Activated CD8-positive, alpha-beta memory T cell treated with anti-CD3 and anti-CD28 coated beads, Interleukin-2, amount 50 U/mL, for 24 hours (primary cell): ENCODE data around the gene CACNA2D4.

Experiments
- DNase-seq: peaks from one replicate; pipeline ENCODE4 v3.0.0-alpha.2; 2020; ENCODE audit errors: extremely low read depth

CACNA2D4 gene

DNA sequence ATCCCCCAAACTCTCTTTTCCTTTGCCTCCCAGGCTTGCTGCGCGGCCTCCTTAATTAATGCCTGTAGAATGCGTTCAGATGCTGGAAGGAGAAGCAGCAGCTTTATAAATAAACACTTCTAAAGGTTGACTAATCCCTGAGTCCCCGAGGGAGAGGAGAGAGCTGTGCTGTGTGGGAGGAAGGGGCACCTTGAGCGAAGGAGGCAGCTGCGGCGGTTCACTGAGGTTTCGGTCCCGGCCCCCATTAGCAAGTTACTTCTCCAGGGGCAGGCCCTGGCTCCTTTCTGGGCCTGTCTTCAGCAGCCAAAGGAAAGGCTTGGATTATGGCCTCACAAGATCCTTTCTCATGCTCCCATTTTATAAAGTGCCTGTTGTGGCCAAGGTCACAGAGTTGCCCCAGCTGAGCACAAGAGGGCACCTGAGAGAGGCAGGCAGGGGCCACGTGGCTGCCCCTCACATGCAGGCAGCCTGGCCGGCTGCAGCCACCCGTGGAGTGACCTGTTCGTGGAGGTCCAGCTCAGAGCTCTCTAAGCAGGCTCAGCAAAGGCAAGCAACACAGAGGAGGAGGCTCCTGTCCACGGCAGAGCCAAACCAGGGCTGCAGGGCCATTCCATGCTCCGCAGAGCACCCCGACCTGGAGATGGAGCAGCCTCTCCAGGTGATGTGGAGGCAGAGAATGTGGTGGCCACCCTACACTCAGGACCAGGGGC, 15.0 kb upstream of the CACNA2D4 start:
- no peak for DNase-seq

DNA sequence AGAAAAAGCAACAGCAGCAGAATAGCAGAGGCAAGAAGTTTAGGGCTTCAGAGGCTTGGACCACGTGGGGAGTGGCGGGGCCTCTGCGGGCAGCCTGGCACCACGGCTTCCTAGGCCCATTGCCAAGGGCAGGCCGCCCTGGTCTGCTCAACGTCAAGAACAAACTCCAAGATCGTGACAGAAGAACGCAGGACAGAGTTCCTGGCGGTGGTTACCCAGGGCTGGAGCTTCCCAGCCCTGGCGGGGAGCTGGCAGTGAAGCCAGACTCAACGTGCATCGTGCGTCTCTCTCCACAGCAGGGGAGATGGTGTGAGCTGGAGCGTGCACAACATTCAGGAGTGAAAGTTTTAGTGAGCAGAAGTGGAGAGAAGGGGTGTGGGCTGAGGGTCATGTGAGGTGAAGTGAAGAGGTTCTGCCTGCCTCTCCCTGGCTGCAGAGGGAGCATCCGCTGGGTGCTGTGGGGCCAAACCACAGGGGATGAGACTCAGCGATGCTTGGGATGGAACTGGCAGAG, 13.9 kb upstream of the CACNA2D4 start:
- no peak for DNase-seq

DNA sequence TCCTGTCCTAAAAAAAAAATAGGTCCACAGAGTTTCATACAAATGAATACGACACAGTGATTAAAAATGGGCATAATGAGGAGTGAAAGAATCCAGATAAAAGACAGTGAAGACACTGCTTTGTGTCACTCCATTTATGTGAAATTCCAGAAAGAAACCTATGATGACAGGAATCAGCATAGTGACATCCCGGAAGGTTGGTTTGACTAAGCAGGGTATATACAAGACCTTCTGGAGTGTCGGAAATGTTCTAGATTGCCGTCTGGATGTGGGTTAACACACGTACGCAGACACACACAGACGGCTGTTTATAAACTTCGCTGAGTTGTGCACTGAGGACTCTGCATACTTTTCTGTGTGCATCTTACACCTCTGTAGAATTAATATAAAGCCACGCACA, 13.2 kb upstream of the CACNA2D4 start:
- DNase-seq: no peak

DNA sequence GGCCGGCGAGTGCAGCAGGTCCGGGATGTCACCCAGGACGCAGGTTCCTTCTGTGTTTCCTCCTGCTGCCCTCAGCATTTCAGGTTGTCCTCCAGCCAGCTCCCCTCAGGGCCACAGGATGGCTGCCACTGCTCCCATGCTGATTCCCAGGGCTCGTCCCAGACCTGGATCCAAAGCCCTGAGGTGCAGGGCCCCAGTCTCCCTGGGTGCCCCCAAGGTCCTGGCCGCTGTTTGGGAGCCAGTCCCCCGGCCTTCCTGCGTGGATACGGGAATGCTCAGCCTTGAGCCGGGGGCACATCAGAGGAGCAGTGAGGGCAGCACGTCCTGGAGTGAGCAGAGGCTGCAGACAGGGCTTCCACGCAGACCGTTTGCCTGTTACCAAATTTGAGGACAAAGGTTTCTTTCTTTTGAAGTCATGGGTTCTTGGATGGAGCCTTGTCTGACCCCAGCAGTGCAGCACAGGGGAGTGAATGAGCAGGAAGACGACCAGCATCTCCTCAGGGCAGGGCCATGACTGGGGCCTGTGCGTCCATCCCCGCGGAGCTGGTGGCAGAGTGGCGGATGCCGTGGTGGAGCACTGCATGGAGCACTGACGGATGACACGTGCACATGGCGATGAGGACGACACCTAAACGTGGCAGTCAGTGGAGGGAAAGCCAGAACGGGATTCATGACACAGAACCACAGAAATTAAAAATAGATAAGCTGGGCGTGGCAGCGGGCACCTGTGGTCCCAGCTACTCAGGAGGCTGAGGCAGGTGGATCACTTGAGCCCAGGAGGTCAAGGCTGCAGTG, 12.5 kb upstream of the CACNA2D4 start:
- no peak for DNase-seq

DNA sequence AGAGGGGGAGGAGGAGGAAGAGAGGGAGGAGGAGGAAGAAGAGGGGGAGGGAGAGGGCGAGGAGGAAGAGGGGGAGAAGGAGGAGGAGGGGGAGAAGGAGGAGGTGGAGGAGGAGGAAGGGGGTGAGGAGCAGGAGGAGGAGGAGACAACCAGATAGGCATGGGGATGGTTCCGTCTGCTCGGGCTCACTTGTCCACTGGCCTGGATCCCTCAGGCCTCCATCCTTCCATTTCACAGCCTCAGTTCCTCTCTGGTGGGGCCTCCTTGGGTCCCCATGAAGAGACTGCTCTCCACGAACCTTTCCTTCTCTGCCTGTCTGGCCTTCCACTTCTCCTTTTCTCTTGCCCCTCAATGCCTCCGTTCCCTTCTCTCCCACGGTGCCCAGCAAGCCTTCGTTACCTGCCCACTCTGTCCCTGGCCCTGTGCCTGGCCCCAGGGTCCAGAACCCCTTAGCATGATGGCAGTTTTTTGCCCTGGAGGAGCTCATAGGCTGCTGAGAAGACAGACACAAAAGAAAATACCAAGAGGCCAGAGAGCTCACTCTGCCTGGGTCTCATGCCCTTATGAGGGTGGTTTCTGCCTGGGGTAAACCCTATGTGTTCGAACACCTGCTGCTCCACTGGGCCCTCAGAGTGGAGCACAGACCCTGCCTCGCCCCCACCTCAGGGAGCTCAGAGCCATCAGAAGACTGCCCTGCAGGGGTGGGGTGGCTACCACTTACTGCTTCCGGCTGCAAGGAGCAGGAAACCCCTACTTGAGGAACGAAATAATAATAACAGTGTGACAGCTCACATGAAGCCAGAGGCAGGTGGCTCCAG, 11.7 kb upstream of the CACNA2D4 start:
- no peak for DNase-seq

DNA sequence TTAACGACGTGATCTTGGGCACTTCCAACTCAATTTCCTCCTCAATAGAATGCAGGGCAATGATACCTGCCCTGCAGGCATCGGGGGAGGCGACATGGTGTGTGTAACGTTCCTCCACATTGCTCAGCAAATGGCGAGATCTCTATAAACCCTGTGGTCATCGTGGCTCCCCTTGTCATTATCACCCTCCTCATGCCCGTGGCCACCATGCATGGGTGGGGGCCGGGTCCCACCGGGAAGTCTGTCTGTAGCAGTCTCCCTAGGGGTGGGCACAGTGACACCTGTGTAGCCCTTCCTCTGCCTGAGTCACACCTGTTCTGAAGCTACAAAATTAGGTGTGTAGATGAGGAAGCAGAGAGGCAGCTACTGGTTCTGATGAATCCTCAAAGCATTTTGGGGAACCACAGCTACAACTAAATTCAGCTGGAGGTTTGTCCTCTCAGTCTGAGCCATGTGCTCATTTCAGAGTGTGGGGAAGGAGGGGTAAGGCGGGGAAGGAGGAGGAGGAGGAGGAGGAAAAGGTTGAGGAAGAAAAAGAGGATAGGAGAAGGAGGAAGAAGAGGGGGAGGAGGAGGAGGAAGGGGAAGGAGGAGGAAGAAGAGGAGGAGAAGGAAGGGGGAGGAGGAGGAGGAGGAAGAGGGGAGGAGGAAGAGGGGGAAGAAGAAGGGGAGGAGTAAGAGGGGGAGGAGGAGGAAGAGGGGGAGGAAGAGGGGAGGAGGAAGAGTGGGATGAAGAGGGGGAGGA, 11.0 kb upstream of the CACNA2D4 start:
- no peak for DNase-seq

DNA sequence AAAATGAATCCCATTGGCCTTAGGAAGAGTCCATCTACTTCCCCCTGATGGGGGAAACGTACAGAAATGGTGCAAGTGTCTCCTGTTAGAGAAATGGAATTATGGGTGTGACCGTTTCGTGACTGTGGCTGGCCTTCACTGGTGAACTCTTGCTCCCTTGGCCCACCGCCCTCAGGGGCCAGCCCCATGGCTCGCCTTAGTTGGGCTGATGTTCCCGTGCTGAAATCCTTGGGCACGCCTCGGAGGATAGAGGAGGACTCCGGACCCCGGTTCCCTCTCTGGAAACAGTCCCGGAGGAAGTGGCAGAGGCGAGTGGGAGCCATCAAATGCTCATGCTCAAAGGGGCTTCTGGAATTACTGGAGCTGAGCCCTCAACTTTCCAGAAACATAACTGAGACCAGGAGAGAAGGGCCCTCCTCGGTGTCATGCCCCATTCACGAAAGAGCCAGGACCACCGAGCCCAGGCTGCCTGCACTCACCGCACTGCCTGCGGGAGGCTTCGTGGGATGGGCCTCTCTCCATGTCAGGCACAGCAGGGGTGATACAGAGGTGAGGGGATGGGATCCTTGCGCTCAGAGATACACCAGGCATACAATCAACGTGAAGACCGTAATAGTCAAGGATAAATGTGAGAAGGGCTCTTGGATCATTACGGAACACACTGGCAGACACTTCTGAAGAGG, 10.1 kb upstream of the CACNA2D4 start:
- no peak for DNase-seq

DNA sequence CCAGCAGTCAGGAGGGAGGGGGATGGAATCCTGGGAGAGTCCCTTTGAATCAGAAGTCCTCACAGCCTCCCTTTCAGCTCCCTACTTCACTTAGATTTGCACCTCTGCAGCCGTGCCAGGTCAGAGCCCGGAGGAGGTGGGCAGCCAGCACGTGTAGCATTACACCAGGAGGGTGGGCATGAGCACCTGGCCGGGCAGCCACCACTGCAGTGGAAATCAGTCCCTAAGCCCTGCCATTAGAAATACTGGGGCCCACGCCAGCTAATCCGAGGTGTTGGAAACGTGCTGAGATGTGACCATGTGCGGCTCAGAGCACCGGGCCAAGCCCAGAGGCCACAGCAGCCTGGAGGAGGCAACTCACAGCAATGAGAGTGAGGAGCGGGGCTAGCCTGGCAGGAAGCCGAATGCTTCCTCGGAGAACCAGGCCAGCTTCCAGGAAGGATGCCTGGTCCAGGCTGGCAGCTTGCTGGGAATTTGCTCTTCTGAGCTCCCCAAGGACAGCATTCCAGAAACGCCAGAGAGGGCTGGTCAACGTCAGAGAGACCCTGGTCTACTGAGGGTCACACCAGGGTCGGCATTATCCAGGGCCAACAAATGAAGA, 9.4 kb upstream of the CACNA2D4 start:
- no peak for DNase-seq

DNA sequence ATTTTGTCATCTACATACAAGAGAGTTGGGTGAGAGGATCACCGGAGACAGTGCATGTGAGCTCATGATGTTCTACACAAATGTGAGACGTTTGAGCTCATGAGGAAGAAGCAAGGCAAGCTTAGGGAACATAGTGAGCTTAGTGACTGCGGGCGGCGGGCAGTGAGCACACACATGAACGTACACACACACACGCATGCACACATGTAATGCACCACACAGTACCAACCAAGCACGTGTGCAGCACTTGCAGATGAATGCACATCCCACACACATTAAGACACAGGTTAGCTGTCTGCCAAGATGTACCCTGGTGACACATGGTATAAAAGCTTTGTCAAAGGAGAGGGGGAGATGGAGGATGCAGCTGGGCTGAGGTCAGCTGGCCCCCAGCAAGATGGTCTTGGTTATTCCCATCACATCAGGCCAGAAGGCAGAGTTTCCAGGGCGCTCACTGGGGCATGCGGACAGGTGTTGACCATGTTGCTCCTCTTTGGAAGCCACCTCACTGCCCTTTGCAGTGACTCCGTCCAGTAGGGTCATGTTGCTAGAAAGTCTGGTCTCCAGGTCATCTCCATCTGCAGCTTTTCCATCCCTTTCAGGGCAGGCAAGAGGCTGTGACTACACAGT, 8.7 kb upstream of the CACNA2D4 start:
- DNase-seq: no peak

DNA sequence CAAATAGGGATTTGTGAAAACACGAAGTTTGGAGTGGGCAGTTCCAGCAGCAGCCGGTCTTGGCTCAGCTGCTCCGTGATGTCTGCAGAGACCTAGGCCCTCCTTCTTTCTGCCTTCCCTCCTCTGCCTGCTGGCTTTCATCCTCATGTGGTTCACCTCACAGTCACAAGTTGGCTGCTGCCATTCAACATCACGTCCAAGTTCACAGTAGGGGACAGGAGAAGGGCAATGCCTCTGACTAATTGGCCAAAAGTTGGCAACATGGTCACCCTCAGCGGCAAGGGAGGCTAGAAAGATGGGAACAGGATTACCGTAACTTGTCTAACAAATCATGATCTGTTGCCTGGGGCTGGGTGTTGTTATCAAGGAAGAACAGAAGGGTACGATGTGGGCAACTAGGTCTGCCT, 7.8 kb upstream of the CACNA2D4 start:
- DNase-seq: no peak

DNA sequence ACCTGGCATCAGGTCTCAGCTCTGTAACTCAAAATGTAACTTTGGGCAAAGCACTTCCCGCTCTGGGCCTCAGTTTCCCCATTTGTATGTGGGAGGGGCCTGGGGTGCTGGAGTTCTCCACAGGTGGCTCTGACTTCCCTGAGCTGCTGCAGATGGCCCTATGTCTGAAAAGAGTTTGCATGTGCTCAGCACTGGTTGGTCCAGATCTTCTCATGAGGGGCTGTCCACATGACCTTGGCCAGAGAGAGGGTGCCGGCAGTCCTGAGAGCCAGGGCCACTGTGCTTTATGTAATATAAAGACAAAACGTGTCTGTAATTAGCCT, 7.2 kb upstream of the CACNA2D4 start:
- DNase-seq: no peak

DNA sequence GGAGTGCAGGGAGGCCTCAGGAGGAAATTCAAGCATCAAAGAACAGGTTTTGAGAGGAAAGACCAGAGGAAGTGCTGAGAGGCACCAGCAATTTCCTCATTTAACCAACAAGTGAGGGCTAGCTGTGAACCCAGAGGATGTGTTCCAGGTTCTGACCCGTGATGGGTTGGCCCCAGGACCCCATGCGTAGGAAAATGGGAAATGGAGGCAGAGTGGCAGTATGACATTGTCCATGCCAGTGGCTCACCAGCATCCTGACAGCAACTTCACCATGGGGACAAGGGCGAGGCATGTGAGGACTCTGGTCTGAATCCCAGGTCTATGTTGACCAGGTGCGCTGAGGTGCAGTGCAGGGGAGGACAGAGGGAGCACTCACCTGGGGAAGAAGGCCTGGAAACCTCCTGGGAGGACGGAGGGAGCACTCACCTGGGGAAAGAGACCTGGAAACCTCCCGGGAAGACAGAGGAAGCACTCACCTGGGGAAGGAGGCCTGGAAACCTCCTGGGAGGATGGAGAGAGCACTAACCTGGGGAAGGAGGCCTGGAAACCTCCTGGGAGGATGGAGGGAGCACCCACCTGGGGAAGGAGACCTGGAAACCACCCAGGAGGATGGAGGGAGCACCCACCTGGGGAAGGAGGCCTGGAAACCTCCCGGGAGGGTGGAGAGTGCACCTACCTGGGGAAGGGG, 6.7 kb upstream of the CACNA2D4 start:
- no peak for DNase-seq

DNA sequence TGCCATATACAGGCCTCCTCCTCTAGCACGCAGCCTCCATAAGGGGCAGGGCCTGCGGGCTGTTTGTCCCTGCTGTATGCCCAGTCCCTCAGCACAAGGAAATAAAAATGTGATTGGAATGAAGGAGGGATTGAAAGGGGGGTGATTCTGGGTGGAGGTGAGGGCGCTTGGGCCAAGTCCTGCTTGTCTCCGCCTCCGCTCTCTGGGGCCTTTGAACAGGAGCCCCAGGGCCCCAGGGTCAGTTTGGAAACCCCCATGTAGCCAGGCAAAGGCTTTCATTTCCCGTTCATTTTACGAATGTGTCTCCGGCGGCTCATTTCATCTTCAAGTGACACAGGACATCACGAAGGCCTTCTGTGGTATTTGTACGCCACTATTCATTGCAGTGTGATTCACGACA, 4.5 kb upstream of the CACNA2D4 start:
- DNase-seq: no peak

DNA sequence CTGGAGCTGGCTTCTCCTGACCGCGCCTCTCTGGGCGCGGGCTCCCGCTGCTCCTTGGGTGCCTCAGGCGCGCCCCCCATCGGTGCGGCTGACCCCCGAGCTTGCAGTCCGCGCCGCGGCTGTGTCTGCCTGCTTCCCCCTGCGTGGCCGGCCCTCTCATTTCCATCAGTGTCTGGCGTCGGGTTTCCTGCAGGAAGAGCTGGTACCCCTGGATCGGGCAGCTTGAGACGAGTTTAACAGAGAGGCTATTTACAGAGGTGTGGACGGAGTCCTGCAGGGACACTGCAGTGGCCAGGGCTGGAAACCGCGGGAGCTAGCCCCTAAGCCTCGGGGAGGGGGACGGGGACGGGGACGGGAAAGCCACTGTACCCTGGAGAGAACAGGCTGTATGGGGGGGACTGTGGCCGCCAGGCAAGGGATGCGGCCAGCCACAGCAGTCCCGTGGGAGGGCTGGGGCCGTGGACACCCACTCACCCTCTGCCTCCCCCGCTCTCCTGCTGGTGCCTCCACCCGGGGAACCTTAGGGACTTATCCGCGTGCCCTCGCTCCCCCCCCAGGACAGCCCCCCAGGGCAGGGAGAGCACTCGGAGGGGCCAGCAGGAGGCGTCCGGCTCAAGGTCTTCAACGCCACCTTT, 3.7 kb upstream of the CACNA2D4 start:
- no peak for DNase-seq

DNA sequence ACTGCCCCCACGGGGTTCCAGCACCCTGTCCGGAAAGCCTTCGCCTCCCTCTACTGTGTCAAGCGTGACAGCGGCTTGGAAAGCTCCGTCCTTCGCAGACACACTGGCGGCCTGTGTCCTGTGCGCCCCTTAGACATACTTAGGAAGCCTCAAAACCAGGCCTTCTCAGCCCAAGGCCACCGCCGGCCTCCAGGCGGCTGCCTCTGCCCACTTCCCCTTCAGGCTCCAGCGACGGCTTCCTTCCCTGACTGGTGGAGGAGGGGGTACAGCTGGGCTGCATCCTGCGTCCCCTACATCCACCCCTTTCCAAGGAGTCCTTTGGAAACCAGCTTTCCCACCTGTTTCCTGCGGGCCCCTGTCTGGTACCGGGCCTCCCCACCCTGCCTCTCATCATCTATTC, 2.5 kb upstream of the CACNA2D4 start:
- no peak for DNase-seq

DNA sequence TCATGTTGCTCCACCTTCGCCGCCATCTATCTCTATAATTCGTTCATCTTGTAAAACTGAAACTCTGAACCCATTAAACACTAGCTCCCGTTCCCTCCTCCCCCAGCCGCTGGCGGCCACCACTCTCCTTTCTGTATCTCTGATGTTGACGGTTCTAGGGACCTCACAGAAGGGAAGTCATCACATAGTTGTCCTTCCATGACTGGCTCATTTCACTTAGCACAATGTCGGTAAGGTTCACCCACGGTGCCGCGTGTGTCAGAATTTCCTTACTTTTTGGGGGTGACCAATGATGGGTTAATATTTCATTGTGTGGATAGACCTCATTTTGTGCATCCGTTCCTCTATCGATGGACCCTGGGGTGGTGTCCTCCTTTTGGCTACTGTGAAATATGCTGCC, 2.0 kb upstream of the CACNA2D4 start:
- no peak for DNase-seq

DNA sequence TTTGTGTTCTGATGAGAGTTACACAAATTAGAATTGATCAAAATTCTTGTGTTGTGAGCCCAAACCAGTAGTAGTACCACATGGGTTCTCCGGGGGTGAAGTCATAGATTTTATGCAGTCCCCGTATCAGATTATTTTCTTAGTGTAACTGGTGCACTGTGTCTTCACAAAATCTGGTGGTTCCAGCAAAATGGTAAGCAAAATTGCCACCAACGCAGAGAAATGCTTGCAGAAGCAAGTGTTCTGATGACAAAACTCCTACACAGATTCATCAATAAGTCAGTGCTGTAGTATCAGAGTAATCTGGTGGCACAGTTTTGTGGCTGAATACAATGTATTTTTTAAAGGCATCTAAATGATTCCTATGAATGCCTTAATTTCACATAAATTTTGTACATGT, 1.3 kb upstream of the CACNA2D4 start:
- DNase-seq: no peak

DNA sequence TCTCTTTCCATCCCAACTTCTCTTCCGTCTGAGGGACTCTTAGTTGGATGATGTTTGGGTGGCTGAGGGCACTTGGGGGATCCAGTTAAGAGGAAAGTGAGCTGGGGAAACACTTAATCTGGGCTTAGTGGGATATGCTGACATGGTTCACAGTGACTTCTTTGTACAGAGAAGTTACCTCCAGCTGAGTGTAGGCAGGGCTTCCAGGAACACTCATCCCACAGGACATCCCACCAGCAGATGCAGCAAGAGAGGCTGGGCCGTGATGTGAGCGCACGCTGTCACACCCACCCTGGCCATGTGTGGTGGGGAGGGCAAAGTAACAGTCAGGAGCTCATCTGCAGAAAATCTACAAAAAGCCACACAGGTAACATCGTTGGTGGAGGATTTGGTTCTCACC, 832 bp upstream of the CACNA2D4 start:
- no peak for DNase-seq

DNA sequence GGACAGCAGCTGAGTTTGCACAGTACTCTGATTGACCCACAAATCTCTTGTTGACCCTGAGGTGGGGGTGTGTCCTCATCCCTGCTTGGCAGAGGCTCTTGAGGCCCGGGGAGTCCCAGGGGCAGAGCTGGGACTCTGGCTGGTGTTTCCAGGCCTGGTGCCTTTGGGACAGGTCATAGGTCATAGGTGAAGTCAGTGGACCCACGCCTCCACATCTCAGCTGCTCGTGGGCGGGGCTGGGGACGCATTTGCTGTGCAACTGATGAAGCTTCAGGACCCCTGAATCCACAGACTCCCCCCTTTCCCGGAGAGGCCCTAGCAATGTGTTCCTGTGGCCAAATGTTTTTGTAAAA, 408 bp upstream of the CACNA2D4 start:
- DNase-seq: no peak
